Activated CD4-positive, alpha-beta T cell treated with anti-CD3 and anti-CD28 coated beads for 36 hours (primary cell): ENCODE results near the gene PHLPP2. TPM values are rescaled to one million over a fixed set of nuclear protein-coding genes. Genes with fewer than 3 reads are reported as not detected.

ENCODE experiments used
- ATAC-seq: fragments of 200-7000 bp; cut with Tn5 transposase; one replicate; pipeline ENCODE4 v1.10.0; 2021; ENCODE audit warnings: mild to moderate bottlenecking, moderate library complexity
- CTCF ChIA-PET: fragments of 350-600 bp; sonication (Branson Sonifier 250); formaldehyde crosslinking; loops from one replicate; lab custom pipeline; 2021; ENCODE audit warnings: antibody characterized with exemption; lab: Charles Lee
- POLR2A ChIA-PET: fragments of 350-600 bp; sonication (Branson Sonifier 250); formaldehyde crosslinking; loops from one replicate; lab custom pipeline; 2021; ENCODE audit warnings: antibody characterized with exemption, inconsistent platforms; lab: Charles Lee
- DNase-seq: peaks from one replicate; pipeline ENCODE4 v3.0.0-alpha.2; 2020
- H3K27ac Mint-ChIP-seq: one replicate; pipeline ENCODE4 v1.8.0; 2021; ENCODE audit warnings: mixed read lengths
- H3K27me3 Mint-ChIP-seq: one replicate; pipeline ENCODE4 v1.8.0; 2021; ENCODE audit warnings: mixed read lengths
- H3K36me3 Mint-ChIP-seq: one replicate; pipeline ENCODE4 v1.8.0; 2021; ENCODE audit warnings: low read depth, mixed read lengths
- H3K4me1 Mint-ChIP-seq: one replicate; pipeline ENCODE4 v1.8.0; 2021; ENCODE audit warnings: mixed read lengths
- H3K4me3 Mint-ChIP-seq: one replicate; pipeline ENCODE4 v1.8.0; 2021; ENCODE audit warnings: mild to moderate bottlenecking, moderate library complexity, mixed read lengths
- H3K9me3 Mint-ChIP-seq: one replicate; pipeline ENCODE4 v1.8.0; 2021; ENCODE audit warnings: low read depth, mixed read lengths
- intact Hi-C, 2 experiments: fragments of 100-400 bp; cut with DNase I in 1 of 2; cut with micrococcal nuclease in 1 of 2; formaldehyde crosslinking; loops; one replicate each; pipeline versions ENCODE4 v1.14.2 to v1.15.1; 2022 to 2024; cut with DNase I, micrococcal nuclease
- total RNA-seq, 2 experiments: library from RNA; stranded (reverse); gene quantifications; one replicate each; pipeline ENCODE4 v1.2.3, GENCODE V29; 2021

PHLPP2 gene
- total RNA-seq, 2 experiments from 2014 or later = 8.8 to 11.2 TPM

DNA sequence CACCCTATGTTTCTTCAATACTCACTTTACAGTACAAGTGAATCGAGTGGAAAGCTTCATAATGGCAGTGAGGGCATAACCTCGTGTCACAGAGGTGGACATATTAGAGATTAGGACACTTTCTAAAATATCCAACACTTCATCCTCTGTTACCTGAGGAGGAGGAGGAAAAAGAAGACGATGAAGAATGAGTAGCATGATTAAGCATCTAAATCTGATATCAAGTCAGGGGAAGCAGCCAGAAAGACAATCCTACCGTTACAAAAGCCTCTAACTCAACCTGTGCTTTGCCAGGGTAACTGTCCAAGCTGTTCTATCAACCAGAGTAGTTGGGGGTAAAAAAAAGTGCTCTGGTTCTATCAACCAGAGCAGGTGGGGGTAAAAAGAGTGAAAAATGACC, 23.7 kb upstream of the PHLPP2 start:
- Mint-ChIP-seq H3K36me3 (peaks cover 36% of the 10 kb centered on the region), H3K4me3 (no peak overlapping the region), H3K27me3 (no peaks in the 10 kb centered on the region), H3K4me1 (peaks cover 6% of the 10 kb centered on the region), H3K9me3 (no peaks in the 10 kb centered on the region), H3K27ac (peak overlapping the region; percentile 17)
- POLR2A ChIA-PET = no interaction called here
- intact Hi-C loops = loop anchor here in 1 of 2 experiments (10.0 kb wide), 1 partner anchor 183 kb away; no protein-coding TSS in a partner anchor
- ATAC-seq = no peak
- no peak for DNase-seq
- CTCF ChIA-PET = interaction anchor here (0.7 kb wide), 1 partner anchor 81 kb away, joined by 3 read pairs; no protein-coding TSS in a partner anchor

GRCh38 chr16:71746442-71747046, 22.0 kb upstream of the PHLPP2 start:
- ChIA-PET POLR2A (no interaction called here), CTCF (no interaction called here)
- no peaks in the 10 kb centered on the region for H3K27me3 Mint-ChIP-seq
- DNase-seq (peak; percentile 35), ATAC-seq (peak; percentile 71)
- H3K4me1 Mint-ChIP-seq = peaks cover 6% of the 10 kb centered on the region
- H3K9me3 Mint-ChIP-seq = no peaks in the 10 kb centered on the region
- no peak overlapping the region for H3K4me3 Mint-ChIP-seq
- intact Hi-C loops = loop anchor here (1.0 to 10.0 kb wide), 3 partner anchors 181 to 214 kb away; no protein-coding TSS in a partner anchor
- H3K27ac Mint-ChIP-seq = peak overlapping the region; percentile 8
- H3K36me3 Mint-ChIP-seq = peaks cover 34% of the 10 kb centered on the region

GRCh38 chr16:71738855-71739254, 14.4 kb upstream of the PHLPP2 start:
- Mint-ChIP-seq H3K27me3 (no peaks in the 10 kb centered on the region), H3K36me3 (peaks cover 42% of the 10 kb centered on the region), H3K4me3 (no peak overlapping the region), H3K4me1 (no peaks in the 10 kb centered on the region), H3K9me3 (no peaks in the 10 kb centered on the region), H3K27ac (no peak overlapping the region)
- ChIA-PET CTCF (interaction anchor here (0.6 kb wide), 1 partner anchor 160 kb away, joined by 3 read pairs; no protein-coding TSS in a partner anchor), POLR2A (no interaction called here)
- ATAC-seq (no peak), DNase-seq (no peak)
- intact Hi-C loops = no loop called here

- no peak overlapping the region for H3K4me3 Mint-ChIP-seq
- H3K9me3 Mint-ChIP-seq = no peaks in the 10 kb centered on the region
- H3K4me1 Mint-ChIP-seq = no peaks in the 10 kb centered on the region
- H3K36me3 Mint-ChIP-seq = peaks cover 49% of the 10 kb centered on the region
- no peak for DNase-seq
- H3K27me3 Mint-ChIP-seq = no peaks in the 10 kb centered on the region
- ChIA-PET CTCF (no interaction called here), POLR2A (no interaction called here)
- H3K27ac Mint-ChIP-seq = no peak overlapping the region
- intact Hi-C loops = no loop called here
- ATAC-seq = no peak
Measured at GRCh38 chr16:71737501-71737900, 13.0 kb upstream of the PHLPP2 start.

DNA sequence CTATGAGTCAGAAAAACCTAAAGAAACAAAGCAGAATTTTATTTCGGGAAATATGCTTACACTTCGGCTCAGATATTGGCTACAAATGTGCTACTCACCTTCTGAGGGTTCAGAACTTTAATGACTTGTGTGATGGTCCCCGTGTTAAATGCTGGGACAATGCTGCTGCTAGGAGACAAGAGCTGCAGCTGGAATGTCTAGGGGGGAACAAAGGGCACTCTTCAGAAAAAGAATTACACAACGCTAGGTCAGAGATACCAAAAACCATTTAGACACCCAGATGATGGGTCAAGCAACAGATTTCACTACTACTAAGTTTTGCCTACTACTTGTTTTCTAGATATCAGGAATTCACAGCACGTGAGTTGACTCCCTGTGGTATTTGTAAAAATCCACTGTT, 10.0 kb upstream of the PHLPP2 start:
- intact Hi-C loops = no loop called here
- Mint-ChIP-seq H3K36me3 (peaks cover 50% of the 10 kb centered on the region), H3K4me3 (no peak overlapping the region), H3K27ac (no peak overlapping the region), H3K27me3 (no peaks in the 10 kb centered on the region), H3K9me3 (no peaks in the 10 kb centered on the region), H3K4me1 (peaks cover 1% of the 10 kb centered on the region)
- DNase-seq = no peak
- POLR2A ChIA-PET = no interaction called here
- ATAC-seq = no peak
- CTCF ChIA-PET = interaction anchor here (0.6 to 1.2 kb wide), 2 partner anchors 162 to 227 kb away, joined by 3 to 4 read pairs; no protein-coding TSS in a partner anchor

GRCh38 chr16:71732587-71732986, 8.1 kb upstream of the PHLPP2 start:
- peaks cover 37% of the 10 kb centered on the region for H3K36me3 Mint-ChIP-seq
- intact Hi-C loops = no loop called here

GRCh38 chr16:71727551-71728324, 3.2 kb upstream of the PHLPP2 start:
- no peaks in the 10 kb centered on the region for H3K27me3 Mint-ChIP-seq
- CTCF ChIA-PET = interaction anchor here (0.8 kb wide), 1 partner anchor 368 kb away, joined by 3 read pairs; no protein-coding TSS in a partner anchor
- intact Hi-C loops = loop anchor here in 1 of 2 experiments (10.0 kb wide), 1 partner anchor 937 kb away; no protein-coding TSS in a partner anchor
- H3K4me3 Mint-ChIP-seq = no peak overlapping the region
- peaks cover 11% of the 10 kb centered on the region for H3K36me3 Mint-ChIP-seq
- no peak for ATAC-seq
- no peaks in the 10 kb centered on the region for H3K9me3 Mint-ChIP-seq
- POLR2A ChIA-PET = no interaction called here
- H3K4me1 Mint-ChIP-seq = peaks cover 9% of the 10 kb centered on the region
- no peak overlapping the region for H3K27ac Mint-ChIP-seq
- DNase-seq = no peak

More at GRCh38 chr16:71732587-71732986, 8.1 kb upstream of the PHLPP2 start:
- ChIA-PET CTCF (interaction anchor here (0.9 to 1.1 kb wide), 3 partner anchors 10 to 52 kb away, joined by 3 to 5 read pairs (median 3); no protein-coding TSS in a partner anchor), POLR2A (no interaction called here)
- H3K27ac Mint-ChIP-seq = no peak overlapping the region
- no peak overlapping the region for H3K4me3 Mint-ChIP-seq
- H3K9me3 Mint-ChIP-seq = no peaks in the 10 kb centered on the region
- H3K4me1 Mint-ChIP-seq = peaks cover 2% of the 10 kb centered on the region
- no peaks in the 10 kb centered on the region for H3K27me3 Mint-ChIP-seq
- ATAC-seq (no peak), DNase-seq (no peak)

DNA sequence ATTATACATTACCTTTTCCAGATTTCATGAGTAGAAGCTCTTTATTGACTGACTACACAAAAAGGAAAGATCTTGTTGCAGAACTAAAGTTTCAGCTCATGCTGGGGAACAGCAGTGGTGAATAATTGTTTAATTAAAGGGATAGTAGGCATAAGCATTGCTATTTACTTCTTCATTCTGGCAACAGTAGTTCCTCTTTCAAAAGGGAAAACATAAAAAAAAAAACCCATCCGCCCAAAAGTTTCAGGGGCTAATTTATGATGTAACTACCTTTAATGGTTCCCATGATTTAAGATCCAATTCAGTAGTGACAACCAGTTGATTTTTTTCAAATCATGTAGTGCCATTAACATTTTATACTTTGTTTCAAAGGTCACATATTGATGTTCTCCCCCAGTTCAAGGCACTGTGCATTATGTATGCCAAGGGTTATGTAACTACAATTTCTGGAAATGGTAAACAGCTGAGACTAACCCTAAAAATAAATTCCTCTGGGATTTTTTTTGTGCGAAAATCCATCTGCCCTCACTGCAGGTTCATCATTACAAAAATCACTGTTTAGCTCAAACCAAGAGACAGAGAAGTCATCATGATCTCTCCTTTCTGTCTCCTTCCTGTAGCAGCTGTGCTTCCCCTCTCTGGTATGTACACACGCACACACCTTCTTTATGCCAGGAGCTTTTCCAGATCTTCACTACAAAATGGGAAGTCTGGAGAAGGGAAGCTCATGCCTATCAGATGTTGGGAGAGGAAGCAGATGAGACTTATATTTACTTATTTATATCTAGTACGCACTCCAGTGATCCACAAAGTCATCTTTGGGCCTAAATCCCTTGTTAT, 2.2 kb upstream of the PHLPP2 start:
- H3K9me3 Mint-ChIP-seq = no peaks in the 10 kb centered on the region
- ATAC-seq = no peak
- CTCF ChIA-PET = interaction anchor here (0.7 kb wide), 1 partner anchor 164 kb away, joined by 3 read pairs; no protein-coding TSS in a partner anchor
- H3K27ac Mint-ChIP-seq = no peak overlapping the region
- no peak for DNase-seq
- POLR2A ChIA-PET = no interaction called here
- intact Hi-C loops = loop anchor here in 1 of 2 experiments (10.0 kb wide), 1 partner anchor 938 kb away; no protein-coding TSS in a partner anchor
- H3K36me3 Mint-ChIP-seq = peaks cover 2% of the 10 kb centered on the region
- peaks cover 17% of the 10 kb centered on the region for H3K4me1 Mint-ChIP-seq
- no peak overlapping the region for H3K4me3 Mint-ChIP-seq
- H3K27me3 Mint-ChIP-seq = no peaks in the 10 kb centered on the region

DNA sequence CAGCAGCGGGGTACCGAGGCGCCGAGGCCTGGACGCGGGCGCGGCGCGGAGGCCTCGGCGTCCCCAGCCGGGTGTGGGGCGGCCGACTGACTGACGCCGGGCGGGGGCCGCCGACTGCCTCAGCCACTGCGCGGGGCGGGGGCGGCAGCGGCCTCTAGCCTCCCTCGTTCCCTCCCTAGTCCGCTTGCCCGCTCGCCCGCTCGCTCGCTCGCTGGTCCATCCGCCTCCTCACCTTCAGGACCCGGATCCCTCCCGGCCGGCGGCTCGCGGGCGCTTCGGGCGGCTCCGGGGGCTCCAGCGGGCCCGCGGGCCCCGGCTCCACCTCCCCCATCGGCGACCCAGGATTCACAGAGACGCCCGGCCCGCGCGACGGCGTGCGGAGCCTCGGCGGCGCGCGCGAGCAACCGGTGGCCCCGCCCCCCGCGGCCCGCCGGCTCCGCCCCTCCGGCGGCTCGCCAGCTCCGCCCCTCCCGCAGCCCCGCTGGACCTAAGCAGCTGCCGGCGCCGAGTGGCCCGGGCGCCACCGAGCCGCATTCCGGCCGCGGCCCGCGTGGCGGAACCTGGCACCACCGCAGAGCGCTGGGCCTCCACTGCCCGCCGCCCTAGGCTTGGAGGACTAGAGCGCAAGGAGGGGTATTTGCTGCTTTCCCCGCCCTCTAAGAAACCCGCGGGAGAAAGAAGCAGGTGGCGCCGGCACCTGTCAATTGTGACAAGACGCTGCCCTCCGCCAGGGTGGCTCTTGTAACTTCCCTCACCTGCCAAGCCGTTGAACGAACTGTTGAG, 773 bp downstream of the PHLPP2 start:
- H3K4me3 Mint-ChIP-seq = peak overlapping the region; percentile 95
- POLR2A ChIA-PET = no interaction called here
- H3K27ac Mint-ChIP-seq = peak overlapping the region; percentile 68
- DNase-seq (peak; percentile 87), ATAC-seq (peak; percentile 87)
- CTCF ChIA-PET = no interaction called here
- intact Hi-C loops = loop anchor here (1.0 to 10.0 kb wide), 13 partner anchors 85 to 941 kb away; partner anchors contain the start of genes ZNF821 (in 2 of the 2), AP1G1 (in 1 of the 2), ATXN1L (in 1 of the 2) and CMTR2 (in 1 of the 2)
- no peaks in the 10 kb centered on the region for H3K36me3 Mint-ChIP-seq
- peaks cover 16% of the 10 kb centered on the region for H3K4me1 Mint-ChIP-seq
- H3K9me3 Mint-ChIP-seq = no peaks in the 10 kb centered on the region
- H3K27me3 Mint-ChIP-seq = no peaks in the 10 kb centered on the region
